Neuron (in vitro differentiated cells): ENCODE results near the gene PPIL1.
A peak's percentile ranks its signal among the peaks of the same experiment; 100 is the strongest.

Experiments
- H2AFZ ChIP-seq: one replicate; pipeline ENCODE4 v1.6.1; 2013; ENCODE audit warnings: low read depth, mild to moderate bottlenecking, inconsistent platforms, low read length, moderate library complexity
- H3K27me3 ChIP-seq: one replicate; pipeline ENCODE4 v1.6.1; 2013; ENCODE audit warnings: low read length; ENCODE audit not compliant: insufficient read depth
- H3K36me3 ChIP-seq: one replicate; pipeline ENCODE4 v1.6.1; 2013; ENCODE audit warnings: low read length; ENCODE audit not compliant: insufficient read depth
- H3K4me1 ChIP-seq: one replicate; pipeline ENCODE4 v1.6.1; 2013; ENCODE audit warnings: low read length; ENCODE audit not compliant: insufficient read depth
- H3K4me3 ChIP-seq: 2 replicates; pipeline ENCODE4 v1.5.1; 2013; ENCODE audit warnings: mild to moderate bottlenecking, low read length, moderate library complexity
- H3K9me3 ChIP-seq: one replicate; pipeline ENCODE4 v1.6.1; 2013; ENCODE audit warnings: low read length

The PPIL1 gene

GRCh38 chr6:36874443-36875249, at the start of gene PPIL1:
TSS of gene PPIL1 (minus strand) at chr6:36874803. CDS start at chr6:36874772, 31 bp downstream.
- H2AFZ ChIP-seq: peak within 1 kb of the TSS; percentile 55
- H3K4me3 ChIP-seq: peak within 1 kb of the TSS; percentile 87
- peaks cover 19% of the 10 kb centered on the region for H3K4me1 ChIP-seq
- no peaks in the 10 kb centered on the region for H3K27me3 ChIP-seq
- H3K36me3 ChIP-seq: peaks cover 24% of the 10 kb centered on the region
- H3K9me3 ChIP-seq: no peaks in the 10 kb centered on the region

GRCh38 chr6:36924131-36924530, 49.5 kb upstream of the PPIL1 start:
- Histone ChIP-seq H3K36me3 (peaks cover 29% of the 10 kb centered on the region), H3K4me1 (no peaks in the 10 kb centered on the region), H2AFZ (no peak overlapping the region), H3K4me3 (no peak overlapping the region), H3K27me3 (no peaks in the 10 kb centered on the region), H3K9me3 (no peaks in the 10 kb centered on the region)

GRCh38 chr6:36920546-36920945, 45.9 kb upstream of the PPIL1 start:
- Histone ChIP-seq H3K4me3 (no peak overlapping the region), H3K9me3 (no peaks in the 10 kb centered on the region), H3K36me3 (peaks cover 40% of the 10 kb centered on the region), H3K27me3 (no peaks in the 10 kb centered on the region), H3K4me1 (no peaks in the 10 kb centered on the region), H2AFZ (no peak overlapping the region)

- H3K4me1 ChIP-seq: no peaks in the 10 kb centered on the region
- no peaks in the 10 kb centered on the region for H3K9me3 ChIP-seq
- no peak overlapping the region for H2AFZ ChIP-seq
- peaks cover 42% of the 10 kb centered on the region for H3K36me3 ChIP-seq
- no peaks in the 10 kb centered on the region for H3K27me3 ChIP-seq
- no peak overlapping the region for H3K4me3 ChIP-seq
Measured at GRCh38 chr6:36920049-36920448, 45.4 kb upstream of the PPIL1 start.

GRCh38 chr6:36917541-36918193, 43.1 kb upstream of the PPIL1 start:
- Histone ChIP-seq H3K9me3 (no peaks in the 10 kb centered on the region), H2AFZ (no peak overlapping the region), H3K36me3 (peaks cover 41% of the 10 kb centered on the region), H3K4me3 (no peak overlapping the region), H3K4me1 (no peaks in the 10 kb centered on the region), H3K27me3 (no peaks in the 10 kb centered on the region)

- no peak overlapping the region for H3K4me3 ChIP-seq
- H2AFZ ChIP-seq: no peak overlapping the region
- no peaks in the 10 kb centered on the region for H3K4me1 ChIP-seq
- H3K27me3 ChIP-seq: no peaks in the 10 kb centered on the region
- no peaks in the 10 kb centered on the region for H3K9me3 ChIP-seq
- H3K36me3 ChIP-seq: peaks cover 41% of the 10 kb centered on the region
Measured at GRCh38 chr6:36916126-36916525, 41.5 kb upstream of the PPIL1 start.

GRCh38 chr6:36915599-36915998, 41.0 kb upstream of the PPIL1 start:
- Histone ChIP-seq H3K9me3 (no peaks in the 10 kb centered on the region), H3K4me3 (no peak overlapping the region), H3K36me3 (peaks cover 39% of the 10 kb centered on the region), H3K4me1 (no peaks in the 10 kb centered on the region), H3K27me3 (no peaks in the 10 kb centered on the region), H2AFZ (no peak overlapping the region)

GRCh38 chr6:36914227-36914794, 39.7 kb upstream of the PPIL1 start:
- Histone ChIP-seq H3K4me3 (no peak overlapping the region), H3K36me3 (peaks cover 32% of the 10 kb centered on the region), H3K9me3 (no peaks in the 10 kb centered on the region), H3K4me1 (no peaks in the 10 kb centered on the region), H3K27me3 (no peaks in the 10 kb centered on the region), H2AFZ (no peak overlapping the region)

- Histone ChIP-seq H2AFZ (no peak overlapping the region), H3K27me3 (no peaks in the 10 kb centered on the region), H3K4me1 (peaks cover 4% of the 10 kb centered on the region), H3K36me3 (peaks cover 30% of the 10 kb centered on the region), H3K4me3 (no peak overlapping the region), H3K9me3 (no peaks in the 10 kb centered on the region)
Measured at GRCh38 chr6:36913082-36913481, 38.5 kb upstream of the PPIL1 start.

- no peaks in the 10 kb centered on the region for H3K9me3 ChIP-seq
- no peak overlapping the region for H2AFZ ChIP-seq
- peaks cover 9% of the 10 kb centered on the region for H3K4me1 ChIP-seq
- no peaks in the 10 kb centered on the region for H3K27me3 ChIP-seq
- H3K4me3 ChIP-seq: no peak overlapping the region
- H3K36me3 ChIP-seq: peaks cover 30% of the 10 kb centered on the region
Measured at GRCh38 chr6:36912586-36912985, 38.0 kb upstream of the PPIL1 start.

GRCh38 chr6:36912030-36912454, 37.4 kb upstream of the PPIL1 start:
- H3K4me1 ChIP-seq: peaks cover 14% of the 10 kb centered on the region
- no peak overlapping the region for H2AFZ ChIP-seq
- peaks cover 27% of the 10 kb centered on the region for H3K36me3 ChIP-seq
- no peaks in the 10 kb centered on the region for H3K27me3 ChIP-seq
- H3K4me3 ChIP-seq: no peak overlapping the region
- no peaks in the 10 kb centered on the region for H3K9me3 ChIP-seq

GRCh38 chr6:36908747-36909146, 34.1 kb upstream of the PPIL1 start:
- Histone ChIP-seq H3K27me3 (no peaks in the 10 kb centered on the region), H2AFZ (no peak overlapping the region), H3K4me3 (no peak overlapping the region), H3K4me1 (peaks cover 18% of the 10 kb centered on the region), H3K36me3 (peaks cover 24% of the 10 kb centered on the region), H3K9me3 (no peaks in the 10 kb centered on the region)

GRCh38 chr6:36907781-36908180, 33.2 kb upstream of the PPIL1 start:
- H3K4me3 ChIP-seq: no peak overlapping the region
- H3K9me3 ChIP-seq: no peaks in the 10 kb centered on the region
- H2AFZ ChIP-seq: no peak overlapping the region
- H3K4me1 ChIP-seq: peaks cover 18% of the 10 kb centered on the region
- H3K27me3 ChIP-seq: no peaks in the 10 kb centered on the region
- H3K36me3 ChIP-seq: peaks cover 21% of the 10 kb centered on the region
